Osteocyte (in vitro differentiated cells): ENCODE data around the gene GPR83. TPM values are rescaled to one million over a fixed set of nuclear protein-coding genes. Genes with fewer than 3 reads are reported as not detected.
"Not testable (repeated sequence)": the region's sequence is repeated elsewhere in the genome, so short reads cannot be mapped to it uniquely, and the experiment has no call there.

Source experiments
- DNase-seq: peaks from one replicate; pipeline ENCODE4 v3.0.0; 2021; ENCODE audit warnings: mixed read lengths; ENCODE audit not compliant: unreplicated experiment; ENCODE audit errors: extremely low spot score
- H3K27ac Mint-ChIP-seq: one replicate; pipeline ENCODE4 v1.8.0; 2021; ENCODE audit warnings: mild to moderate bottlenecking, mixed read lengths; ENCODE audit not compliant: unreplicated experiment
- H3K27me3 Mint-ChIP-seq: one replicate; pipeline ENCODE4 v1.8.0; 2021; ENCODE audit warnings: mixed read lengths; ENCODE audit not compliant: unreplicated experiment
- H3K36me3 Mint-ChIP-seq: one replicate; pipeline ENCODE4 v1.8.0; 2021; ENCODE audit warnings: mixed read lengths; ENCODE audit not compliant: unreplicated experiment
- H3K4me1 Mint-ChIP-seq: one replicate; pipeline ENCODE4 v1.8.0; 2021; ENCODE audit warnings: mixed read lengths; ENCODE audit not compliant: unreplicated experiment
- H3K4me3 Mint-ChIP-seq: one replicate; pipeline ENCODE4 v1.8.0; 2021; ENCODE audit warnings: mild to moderate bottlenecking, moderate library complexity, mixed read lengths; ENCODE audit not compliant: unreplicated experiment
- H3K9me3 Mint-ChIP-seq: one replicate; pipeline ENCODE4 v1.8.0; 2021; ENCODE audit warnings: mixed read lengths; ENCODE audit not compliant: unreplicated experiment
- total RNA-seq: library from RNA; stranded (reverse); gene quantifications from 2 replicates; pipeline ENCODE4 v1.2.1, GENCODE V29; 2021
- TF ChIP-seq, protein P1 (sequence below): fragments of 200-600 bp; sonication (generic); IDR thresholded peaks from 2 replicates; pipeline ENCODE4 v1.5.0; 2021; ENCODE audit warnings: antibody characterized with exemption, mild to moderate bottlenecking, moderate library complexity

The GPR83 gene
- total RNA-seq, 1 donor from 2014 or later = not detected

DNA sequence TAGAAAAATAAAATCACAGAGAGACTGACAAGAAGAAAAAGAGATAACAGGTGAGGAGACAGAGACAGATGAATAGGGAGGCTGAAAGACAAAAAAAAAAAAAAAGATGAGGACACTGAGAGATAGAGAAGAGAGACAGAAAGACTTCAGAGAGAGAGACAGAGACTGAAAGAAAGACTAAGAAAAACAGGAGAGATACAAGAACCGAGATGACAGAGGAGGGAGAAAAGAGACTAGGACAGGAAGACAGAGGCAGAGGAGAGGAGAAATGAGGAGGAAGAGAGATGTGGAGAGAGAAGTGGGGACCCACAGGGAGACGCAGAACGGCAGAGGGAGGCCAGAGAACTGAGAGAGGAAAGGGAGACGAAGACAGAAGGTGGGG, 771 bp downstream of the GPR83 start:
- TF ChIP-seq, protein P1, sequence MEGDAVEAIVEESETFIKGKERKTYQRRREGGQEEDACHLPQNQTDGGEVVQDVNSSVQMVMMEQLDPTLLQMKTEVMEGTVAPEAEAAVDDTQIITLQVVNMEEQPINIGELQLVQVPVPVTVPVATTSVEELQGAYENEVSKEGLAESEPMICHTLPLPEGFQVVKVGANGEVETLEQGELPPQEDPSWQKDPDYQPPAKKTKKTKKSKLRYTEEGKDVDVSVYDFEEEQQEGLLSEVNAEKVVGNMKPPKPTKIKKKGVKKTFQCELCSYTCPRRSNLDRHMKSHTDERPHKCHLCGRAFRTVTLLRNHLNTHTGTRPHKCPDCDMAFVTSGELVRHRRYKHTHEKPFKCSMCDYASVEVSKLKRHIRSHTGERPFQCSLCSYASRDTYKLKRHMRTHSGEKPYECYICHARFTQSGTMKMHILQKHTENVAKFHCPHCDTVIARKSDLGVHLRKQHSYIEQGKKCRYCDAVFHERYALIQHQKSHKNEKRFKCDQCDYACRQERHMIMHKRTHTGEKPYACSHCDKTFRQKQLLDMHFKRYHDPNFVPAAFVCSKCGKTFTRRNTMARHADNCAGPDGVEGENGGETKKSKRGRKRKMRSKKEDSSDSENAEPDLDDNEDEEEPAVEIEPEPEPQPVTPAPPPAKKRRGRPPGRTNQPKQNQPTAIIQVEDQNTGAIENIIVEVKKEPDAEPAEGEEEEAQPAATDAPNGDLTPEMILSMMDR = no peak
- no peak for DNase-seq
- H3K27me3 Mint-ChIP-seq = peaks cover 41% of the 10 kb centered on the region
- H3K27ac Mint-ChIP-seq = no peak overlapping the region
- H3K4me1 Mint-ChIP-seq = peaks cover 7% of the 10 kb centered on the region
- no peaks in the 10 kb centered on the region for H3K9me3 Mint-ChIP-seq
- H3K36me3 Mint-ChIP-seq = no peaks in the 10 kb centered on the region
- peak overlapping the region; percentile 70 for H3K4me3 Mint-ChIP-seq

DNA sequence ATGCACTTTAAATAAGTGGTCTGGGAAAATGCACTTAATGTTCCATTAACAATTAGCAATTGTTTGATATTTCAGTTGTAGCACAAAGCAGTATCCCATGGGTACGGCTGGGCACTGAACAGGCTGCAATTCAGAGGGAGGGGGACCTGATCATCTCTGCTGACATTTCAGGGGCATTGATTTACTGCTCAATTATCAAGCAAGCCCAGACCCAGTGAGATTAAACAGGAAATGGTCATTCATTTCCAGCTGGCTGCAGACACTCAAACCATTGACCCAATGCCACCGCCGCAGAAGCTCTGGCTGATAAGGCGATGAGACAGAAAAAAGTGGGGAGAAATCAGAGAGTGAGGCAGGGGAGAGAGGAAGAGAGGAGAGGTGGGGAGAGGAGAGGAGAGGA, 1.2 kb downstream of the GPR83 start:
- no peak overlapping the region for H3K4me3 Mint-ChIP-seq
- peaks cover 7% of the 10 kb centered on the region for H3K4me1 Mint-ChIP-seq
- DNase-seq = no peak
- peaks cover 45% of the 10 kb centered on the region for H3K27me3 Mint-ChIP-seq
- no peaks in the 10 kb centered on the region for H3K36me3 Mint-ChIP-seq
- H3K27ac Mint-ChIP-seq = no peak overlapping the region
- H3K9me3 Mint-ChIP-seq = no peaks in the 10 kb centered on the region
- TF ChIP-seq, protein P1 = no peak

DNA sequence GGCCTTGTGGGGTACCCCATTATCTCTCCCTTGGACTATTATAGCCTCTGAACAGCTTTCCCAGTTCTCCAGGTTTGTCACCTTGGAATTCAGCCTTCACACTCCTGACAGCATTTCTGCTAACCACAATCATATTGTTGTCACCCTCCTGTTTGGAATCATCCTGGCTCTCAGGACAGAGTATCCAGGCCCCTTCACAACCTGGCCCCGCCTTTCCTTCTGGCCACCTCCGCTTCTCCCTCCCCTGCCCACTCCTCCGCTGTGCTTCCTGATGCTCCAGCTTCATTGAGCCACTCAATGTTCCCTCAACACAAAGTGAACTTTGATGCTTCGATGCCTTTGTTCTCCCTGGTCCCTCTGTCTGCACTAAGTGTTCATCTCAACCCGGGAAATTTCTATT, 3.1 kb downstream of the GPR83 start:
- no peak overlapping the region for H3K27ac Mint-ChIP-seq
- H3K9me3 Mint-ChIP-seq = no peaks in the 10 kb centered on the region
- TF ChIP-seq, protein P1 = no peak
- H3K4me1 Mint-ChIP-seq = peaks cover 7% of the 10 kb centered on the region
- no peak overlapping the region for H3K4me3 Mint-ChIP-seq
- DNase-seq = no peak
- H3K36me3 Mint-ChIP-seq = no peaks in the 10 kb centered on the region
- H3K27me3 Mint-ChIP-seq = peaks cover 51% of the 10 kb centered on the region

DNA sequence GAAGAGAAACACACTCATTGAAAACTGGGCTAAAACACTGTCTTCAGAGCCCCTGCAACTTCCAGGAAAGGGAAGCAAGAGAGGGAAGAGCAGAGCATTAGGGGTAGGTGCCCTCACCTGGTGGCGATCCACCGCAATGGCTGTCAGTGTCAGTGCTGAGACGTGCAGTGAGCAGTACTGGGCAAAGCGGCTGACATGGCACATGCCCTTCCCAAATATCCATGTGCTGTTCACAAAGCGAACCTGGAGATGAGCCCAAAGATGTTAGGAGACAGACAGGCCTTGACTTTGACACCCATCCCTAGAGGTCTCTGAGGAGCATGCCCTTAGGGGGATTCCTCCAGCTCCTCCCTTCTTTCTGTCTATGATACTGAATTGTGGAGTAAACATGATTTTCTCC, 4.9 kb downstream of the GPR83 start:
- Mint-ChIP-seq H3K4me3 (no peak overlapping the region), H3K4me1 (peaks cover 7% of the 10 kb centered on the region), H3K27me3 (peaks cover 57% of the 10 kb centered on the region), H3K27ac (no peak overlapping the region), H3K36me3 (no peaks in the 10 kb centered on the region), H3K9me3 (no peaks in the 10 kb centered on the region)
- DNase-seq = no peak
- TF ChIP-seq, protein P1 = no peak

DNA sequence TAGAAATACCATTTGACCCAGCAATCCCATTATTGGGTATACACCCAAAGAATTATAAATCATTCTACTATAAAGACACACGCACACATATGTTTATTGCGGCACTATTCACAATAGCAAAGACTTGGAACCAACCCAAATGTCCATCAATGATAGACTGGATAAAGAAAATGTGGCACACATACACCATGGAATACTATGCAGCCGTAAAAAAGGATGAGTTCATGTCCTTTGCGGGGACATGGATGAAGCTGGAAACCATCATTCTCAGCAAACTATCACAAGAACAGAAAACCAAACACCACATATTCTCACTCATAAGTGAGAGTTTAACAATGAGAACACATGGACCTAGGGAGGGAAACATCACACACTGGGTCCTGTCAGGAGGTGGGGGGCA, 9.3 kb downstream of the GPR83 start:
- H3K4me1 Mint-ChIP-seq, DNase-seq, H3K27ac Mint-ChIP-seq, H3K4me3 Mint-ChIP-seq, H3K9me3 Mint-ChIP-seq, H3K36me3 Mint-ChIP-seq: not testable (repeated sequence)
- H3K27me3 Mint-ChIP-seq = peaks cover 38% of the 10 kb centered on the region

- TF ChIP-seq, protein P1 = no peak
- Mint-ChIP-seq H3K27me3 (peaks cover 3% of the 10 kb centered on the region), H3K27ac (no peak overlapping the region), H3K9me3 (no peaks in the 10 kb centered on the region), H3K36me3 (no peaks in the 10 kb centered on the region), H3K4me1 (no peaks in the 10 kb centered on the region), H3K4me3 (no peak overlapping the region)
- DNase-seq = no peak
Observed at GRCh38 chr11:94379613-94380012, 21.6 kb downstream of the GPR83 start.
